Kidney epithelial cell (primary cell): ENCODE measurements around the gene OTUD6A. TPM values are rescaled to one million over a fixed set of nuclear protein-coding genes. Genes with fewer than 3 reads are reported as not detected.
A peak's percentile ranks its signal among the peaks of the same experiment; 100 is the strongest.
"Not testable (repeated sequence)": the region's sequence is repeated elsewhere in the genome, so short reads cannot be mapped to it uniquely, and the experiment has no call there.

ENCODE experiments used
- DNase-seq: peaks from one replicate; pipeline ENCODE4 v3.0.0-alpha.2; 2010; ENCODE audit warnings: low read depth
- H3K27me3 ChIP-seq: 2 replicates; pipeline ENCODE4 v1.6.0; 2011; ENCODE audit warnings: low read length; ENCODE audit not compliant: control insufficient read depth, insufficient read depth
- H3K36me3 ChIP-seq: 2 replicates; pipeline ENCODE4 v1.5.1; 2011; ENCODE audit warnings: low read length; ENCODE audit not compliant: control insufficient read depth, insufficient read depth
- H3K4me3 ChIP-seq: 2 replicates; pipeline ENCODE4 v1.5.1; 2011; ENCODE audit warnings: low read depth, mild to moderate bottlenecking, control low read depth, low read length
- CTCF ChIP-seq: IDR thresholded peaks from 2 replicates; pipeline ENCODE4 v1.5.1; 2011; ENCODE audit warnings: mild to moderate bottlenecking, moderate library complexity, low read length, control low read depth, inconsistent platforms; ENCODE audit not compliant: insufficient read depth, poor library complexity, severe bottlenecking
- total RNA-seq: library from RNA; depleted of rRNA; stranded (reverse); fragments of >200 nt; gene quantifications from 2 replicates; pipeline ENCODE4 v1.2.3, GENCODE V29; 2015

The OTUD6A gene
- total RNA-seq, 1 donor from 2014 or later: not detected

GRCh38 chrX:70089604-70090297, 27.5 kb downstream of the OTUD6A start:
- peaks cover 3% of the 10 kb centered on the region for H3K27me3 ChIP-seq
- no peak for TF ChIP-seq CTCF
- DNase-seq: peak; percentile 7
- H3K36me3 ChIP-seq: no peaks in the 10 kb centered on the region
- no peak overlapping the region for H3K4me3 ChIP-seq

- no peak for DNase-seq
- H3K36me3 ChIP-seq: no peaks in the 10 kb centered on the region
- H3K27me3 ChIP-seq: peaks cover 3% of the 10 kb centered on the region
- no peak overlapping the region for H3K4me3 ChIP-seq
- TF ChIP-seq CTCF: no peak
Measured at GRCh38 chrX:70092247-70092646, 30.0 kb downstream of the OTUD6A start.

- H3K36me3 ChIP-seq: no peaks in the 10 kb centered on the region
- no peak for DNase-seq
- no peak overlapping the region for H3K4me3 ChIP-seq
- TF ChIP-seq CTCF: peak; percentile 10
- no peaks in the 10 kb centered on the region for H3K27me3 ChIP-seq
Measured at GRCh38 chrX:70096052-70096451, 33.8 kb downstream of the OTUD6A start.

- TF ChIP-seq CTCF: no peak
- DNase-seq: no peak
- Histone ChIP-seq H3K27me3 (no peaks in the 10 kb centered on the region), H3K36me3 (no peaks in the 10 kb centered on the region), H3K4me3 (no peak overlapping the region)
Measured at GRCh38 chrX:70105229-70105628, 43.0 kb downstream of the OTUD6A start.

GRCh38 chrX:70111436-70112026, 49.3 kb downstream of the OTUD6A start:
- DNase-seq, H3K27me3 ChIP-seq, H3K4me3 ChIP-seq, H3K36me3 ChIP-seq: not testable (repeated sequence)

Other genes with a start within 250 kb of the OTUD6A start
- gene AWAT2, start 12.5 kb upstream of the OTUD6A start, total RNA-seq: not detected in 2 replicates
- 54.7 and 64.2 TPM in 2 replicates for gene IGBP1, start 71.0 kb downstream of the OTUD6A start, total RNA-seq
- not detected in 2 replicates for gene DGAT2L6, start 115.0 kb downstream of the OTUD6A start, total RNA-seq
- gene AWAT1, start 172.2 kb downstream of the OTUD6A start, total RNA-seq: not detected in 2 replicates
- gene P2RY4, start 197.7 kb downstream of the OTUD6A start, total RNA-seq: not detected in 2 replicates
- not detected in 2 replicates for gene ARR3, start 205.9 kb downstream of the OTUD6A start, total RNA-seq
- gene RAB41, start 219.7 kb downstream of the OTUD6A start, total RNA-seq: not detected in 2 replicates
- 31.5 and 48.4 TPM in 2 replicates for gene PDZD11, start 227.5 kb downstream of the OTUD6A start, total RNA-seq
- gene KIF4A, start 227.6 kb downstream of the OTUD6A start, total RNA-seq: 3.4 and 4.8 TPM in 2 replicates